ENCODE results near the gene SLC46A3. TPM values are rescaled to one million over a fixed set of nuclear protein-coding genes. Genes with fewer than 3 reads are reported as not detected.
"Not testable (repeated sequence)": the region's sequence is repeated elsewhere in the genome, so short reads cannot be mapped to it uniquely, and the experiment has no call there.

SLC46A3 gene
- total RNA-seq, 2 experiments from 2014 or later: 2.2 to 3.2 TPM

GRCh38 chr13:28697441-28697840 is 21.3 kb downstream of the SLC46A3 start:
- H3K36me3 Mint-ChIP-seq (ENCODE audit: low read depth): peaks cover 37% of the 10 kb centered on the region
- no peaks in the 10 kb centered on the region for H3K27me3 Mint-ChIP-seq (ENCODE audit: low read depth)
- H3K27ac Mint-ChIP-seq: no peak overlapping the region
- H3K4me1 Mint-ChIP-seq (ENCODE audit: low read depth): no peaks in the 10 kb centered on the region
- peaks cover 3% of the 10 kb centered on the region for H3K9me3 Mint-ChIP-seq
- CTCF ChIA-PET: no interaction called here
- intact Hi-C loops (cut with micrococcal nuclease): no loop called here
- DNase-seq: no peak
- H3K4me3 Mint-ChIP-seq: no peak overlapping the region

DNA sequence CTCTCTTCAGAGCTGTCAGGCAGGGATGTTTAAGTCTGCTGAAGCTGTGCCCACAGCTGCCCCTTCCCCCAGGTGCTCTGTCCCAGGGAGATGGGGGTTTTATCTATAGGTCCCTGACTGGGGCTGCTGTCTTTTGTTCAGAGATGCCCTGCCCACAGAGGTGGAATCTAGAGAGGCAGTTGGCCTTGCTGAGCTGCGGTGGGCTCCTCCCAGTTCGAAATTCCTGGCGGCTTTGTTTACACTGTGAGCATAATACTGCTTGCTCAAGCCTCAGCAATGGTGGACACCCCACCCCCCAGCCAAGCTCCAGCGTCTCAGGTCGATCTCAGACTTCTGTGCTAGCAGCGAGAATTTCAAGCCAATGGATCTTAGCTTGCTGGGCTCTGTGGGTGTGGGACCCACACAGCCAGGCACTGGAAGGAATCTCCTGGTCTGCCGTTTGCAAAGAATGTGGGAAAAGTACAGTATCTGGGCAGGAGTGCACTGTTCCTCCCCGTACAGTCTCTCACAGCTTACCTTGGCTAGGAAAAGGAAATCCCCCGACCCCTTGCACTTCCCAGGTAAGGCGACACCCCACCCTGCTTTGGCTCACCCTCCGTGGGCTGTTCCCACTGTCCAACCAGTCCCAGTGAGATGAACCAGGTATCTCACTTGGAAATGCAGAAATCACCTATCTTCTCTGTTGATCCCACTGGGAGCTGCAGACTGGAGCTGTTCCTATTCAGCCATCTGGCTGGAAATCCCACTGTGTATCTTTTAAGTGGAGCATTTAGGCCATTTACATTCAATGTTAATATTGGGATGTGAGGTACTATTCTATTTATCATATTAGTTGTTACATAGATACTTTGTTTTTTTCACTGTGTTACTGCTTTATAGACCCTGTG is 24.9 kb downstream of the SLC46A3 start:
- H3K27me3 Mint-ChIP-seq (ENCODE audit: low read depth); DNase-seq; H3K4me3 Mint-ChIP-seq; CTCF ChIA-PET; intact Hi-C loops (cut with micrococcal nuclease); H3K4me1 Mint-ChIP-seq (ENCODE audit: low read depth); H3K27ac Mint-ChIP-seq: not testable (repeated sequence)
- peaks cover 24% of the 10 kb centered on the region for H3K9me3 Mint-ChIP-seq
- peaks cover 22% of the 10 kb centered on the region for H3K36me3 Mint-ChIP-seq (ENCODE audit: low read depth)

DNA sequence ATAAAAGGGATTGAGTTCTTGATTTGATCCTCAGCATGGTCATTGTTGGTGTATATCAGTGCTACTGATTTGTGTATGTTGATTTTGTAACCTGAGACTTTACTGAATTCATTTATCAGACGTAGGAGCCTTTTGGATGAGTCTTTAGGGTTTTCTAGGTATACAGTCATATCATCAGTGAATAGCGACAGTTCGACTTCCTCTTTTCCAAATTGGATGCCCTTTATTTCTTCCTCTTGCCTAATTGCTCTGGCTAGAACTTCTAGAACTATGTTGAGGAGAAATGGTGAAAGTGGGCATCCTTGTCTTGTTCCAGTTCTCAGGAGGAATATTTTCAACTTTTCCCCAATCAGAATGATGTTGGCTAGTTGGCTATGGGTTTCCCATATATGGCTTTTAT is 32.9 kb downstream of the SLC46A3 start:
- Mint-ChIP-seq H3K4me1 (ENCODE audit: low read depth) (no peaks in the 10 kb centered on the region), H3K27me3 (ENCODE audit: low read depth) (no peaks in the 10 kb centered on the region), H3K36me3 (ENCODE audit: low read depth) (peaks cover 6% of the 10 kb centered on the region), H3K27ac (no peak overlapping the region), H3K4me3 (no peak overlapping the region), H3K9me3 (peaks cover 25% of the 10 kb centered on the region)
- intact Hi-C loops (cut with micrococcal nuclease): no loop called here
- CTCF ChIA-PET: no interaction called here
- DNase-seq: no peak

- CTCF ChIA-PET: interaction anchor here (0.6 kb wide), 1 partner anchor 241 kb away, joined by 3 read pairs; no protein-coding TSS in a partner anchor
- Mint-ChIP-seq H3K9me3 (peaks cover 22% of the 10 kb centered on the region), H3K27me3 (ENCODE audit: low read depth) (no peaks in the 10 kb centered on the region), H3K4me1 (ENCODE audit: low read depth) (no peaks in the 10 kb centered on the region), H3K36me3 (ENCODE audit: low read depth) (peaks cover 4% of the 10 kb centered on the region), H3K4me3 (no peak overlapping the region), H3K27ac (no peak overlapping the region)
- no peak for DNase-seq
- intact Hi-C loops (cut with micrococcal nuclease): no loop called here
Measured at GRCh38 chr13:28685114-28685513, 33.7 kb downstream of the SLC46A3 start.

- Mint-ChIP-seq H3K4me1 (ENCODE audit: low read depth) (no peaks in the 10 kb centered on the region), H3K36me3 (ENCODE audit: low read depth) (peaks cover 5% of the 10 kb centered on the region), H3K4me3 (no peak overlapping the region), H3K27me3 (ENCODE audit: low read depth) (no peaks in the 10 kb centered on the region), H3K9me3 (peaks cover 15% of the 10 kb centered on the region), H3K27ac (no peak overlapping the region)
- DNase-seq: no peak
- CTCF ChIA-PET: no interaction called here
- intact Hi-C loops (cut with micrococcal nuclease): no loop called here
Measured at GRCh38 chr13:28684257-28684656, 34.5 kb downstream of the SLC46A3 start.

- H3K27me3 Mint-ChIP-seq (ENCODE audit: low read depth); DNase-seq; H3K9me3 Mint-ChIP-seq; CTCF ChIA-PET; intact Hi-C loops (cut with micrococcal nuclease); H3K4me3 Mint-ChIP-seq; H3K27ac Mint-ChIP-seq; H3K4me1 Mint-ChIP-seq (ENCODE audit: low read depth); H3K36me3 Mint-ChIP-seq (ENCODE audit: low read depth): not testable (repeated sequence)
Measured at GRCh38 chr13:28683169-28683568, 35.6 kb downstream of the SLC46A3 start.

GRCh38 chr13:28680541-28680940 is 38.2 kb downstream of the SLC46A3 start:
- Mint-ChIP-seq H3K36me3 (ENCODE audit: low read depth) (peaks cover 12% of the 10 kb centered on the region), H3K4me3 (no peak overlapping the region), H3K4me1 (ENCODE audit: low read depth) (no peaks in the 10 kb centered on the region), H3K9me3 (no peaks in the 10 kb centered on the region), H3K27me3 (ENCODE audit: low read depth) (no peaks in the 10 kb centered on the region), H3K27ac (no peak overlapping the region)
- no peak for DNase-seq
- CTCF ChIA-PET: interaction anchor here (0.9 to 1.1 kb wide), 2 partner anchors 19 to 357 kb away, joined by 3 read pairs; no protein-coding TSS in a partner anchor
- intact Hi-C loops (cut with micrococcal nuclease): no loop called here

GRCh38 chr13:28679628-28680027 is 39.1 kb downstream of the SLC46A3 start:
- CTCF ChIA-PET: no interaction called here
- no peak overlapping the region for H3K27ac Mint-ChIP-seq

GRCh38 chr13:28678809-28679208 is 40.0 kb downstream of the SLC46A3 start:
- intact Hi-C loops (cut with micrococcal nuclease): loop anchor here (2.0 kb wide), 1 partner anchor 118 kb away; no protein-coding TSS in a partner anchor
- CTCF ChIA-PET: no interaction called here
- peaks cover 22% of the 10 kb centered on the region for H3K36me3 Mint-ChIP-seq (ENCODE audit: low read depth)
- peaks cover 3% of the 10 kb centered on the region for H3K4me1 Mint-ChIP-seq (ENCODE audit: low read depth)
- no peak overlapping the region for H3K27ac Mint-ChIP-seq
- H3K9me3 Mint-ChIP-seq: no peaks in the 10 kb centered on the region
- DNase-seq: no peak
- no peaks in the 10 kb centered on the region for H3K27me3 Mint-ChIP-seq (ENCODE audit: low read depth)
- no peak overlapping the region for H3K4me3 Mint-ChIP-seq

More at GRCh38 chr13:28679628-28680027, 39.1 kb downstream of the SLC46A3 start:
- Mint-ChIP-seq H3K4me1 (ENCODE audit: low read depth) (no peaks in the 10 kb centered on the region), H3K9me3 (no peaks in the 10 kb centered on the region), H3K36me3 (ENCODE audit: low read depth) (peaks cover 15% of the 10 kb centered on the region), H3K27me3 (ENCODE audit: low read depth) (no peaks in the 10 kb centered on the region), H3K4me3 (no peak overlapping the region)
- intact Hi-C loops (cut with micrococcal nuclease): loop anchor here (2.0 kb wide), 1 partner anchor 117 kb away; no protein-coding TSS in a partner anchor
- no peak for DNase-seq

- Mint-ChIP-seq H3K27me3 (ENCODE audit: low read depth) (no peaks in the 10 kb centered on the region), H3K9me3 (no peaks in the 10 kb centered on the region), H3K27ac (peak overlapping the region; percentile 46), H3K4me3 (no peak overlapping the region), H3K36me3 (ENCODE audit: low read depth) (peaks cover 58% of the 10 kb centered on the region), H3K4me1 (ENCODE audit: low read depth) (peaks cover 22% of the 10 kb centered on the region)
- no peak for DNase-seq
- intact Hi-C loops (cut with micrococcal nuclease): no loop called here
- CTCF ChIA-PET: interaction anchor here (1.2 kb wide), 1 partner anchor 347 kb away, joined by 4 read pairs; no protein-coding TSS in a partner anchor
Measured at GRCh38 chr13:28671126-28671792, 47.5 kb downstream of the SLC46A3 start.

GRCh38 chr13:28666897-28667488 is 51.8 kb downstream of the SLC46A3 start:
- Mint-ChIP-seq H3K36me3 (ENCODE audit: low read depth) (peaks cover 58% of the 10 kb centered on the region), H3K27ac (peak overlapping the region; percentile 18)

DNA sequence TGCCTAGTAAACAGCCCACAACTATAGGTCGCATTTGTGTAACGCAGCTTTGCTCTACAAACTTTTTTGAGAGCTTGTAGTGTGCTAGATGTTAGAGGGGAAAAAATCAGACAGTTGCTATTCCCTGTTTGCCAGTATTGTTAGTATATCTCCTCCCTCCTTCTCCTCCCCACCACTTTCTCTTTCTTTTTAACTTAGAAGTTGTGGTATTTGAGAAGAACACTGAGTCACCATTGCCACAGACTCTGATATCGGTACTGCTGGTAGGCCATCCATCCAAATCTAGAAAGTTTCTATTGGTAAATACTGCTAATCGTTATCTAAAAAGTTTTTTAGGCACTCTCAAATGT is 59.2 kb downstream of the SLC46A3 start:
- peaks cover 33% of the 10 kb centered on the region for H3K36me3 Mint-ChIP-seq (ENCODE audit: low read depth)
- DNase-seq: peak; percentile 43

More at GRCh38 chr13:28666897-28667488, 51.8 kb downstream of the SLC46A3 start:
- Mint-ChIP-seq H3K4me3 (no peak overlapping the region), H3K27me3 (ENCODE audit: low read depth) (no peaks in the 10 kb centered on the region), H3K9me3 (no peaks in the 10 kb centered on the region), H3K4me1 (ENCODE audit: low read depth) (peaks cover 40% of the 10 kb centered on the region)
- CTCF ChIA-PET: no interaction called here
- no peak for DNase-seq
- intact Hi-C loops (cut with micrococcal nuclease): no loop called here

More for the DNA sequence above, 59.2 kb downstream of the SLC46A3 start:
- Mint-ChIP-seq H3K9me3 (no peaks in the 10 kb centered on the region), H3K27ac (peak overlapping the region; percentile 98), H3K4me3 (peak overlapping the region; percentile 97), H3K4me1 (ENCODE audit: low read depth) (peaks cover 57% of the 10 kb centered on the region), H3K27me3 (ENCODE audit: low read depth) (no peaks in the 10 kb centered on the region)
- CTCF ChIA-PET: no interaction called here
- intact Hi-C loops (cut with micrococcal nuclease): loop anchor here (1.0 to 10.0 kb wide), 9 partner anchors 23 to 1235 kb away; partner anchors contain the start of genes GTF3A, LNX2, PAN3 and POLR1D

Data from activated naive CD4-positive, alpha-beta T cell treated with anti-CD3 and anti-CD28 coated beads for 36 hours (primary cell).